ENCODE data around the gene BCAS1.
"Not testable (repeated sequence)": the region's sequence is repeated elsewhere in the genome, so short reads cannot be mapped to it uniquely, and the experiment has no call there.

Gene BCAS1

GRCh38 chr20:53981752-53982437, 88.5 kb downstream of the BCAS1 start:
- peak; percentile 21 for FAIRE-seq

DNA sequence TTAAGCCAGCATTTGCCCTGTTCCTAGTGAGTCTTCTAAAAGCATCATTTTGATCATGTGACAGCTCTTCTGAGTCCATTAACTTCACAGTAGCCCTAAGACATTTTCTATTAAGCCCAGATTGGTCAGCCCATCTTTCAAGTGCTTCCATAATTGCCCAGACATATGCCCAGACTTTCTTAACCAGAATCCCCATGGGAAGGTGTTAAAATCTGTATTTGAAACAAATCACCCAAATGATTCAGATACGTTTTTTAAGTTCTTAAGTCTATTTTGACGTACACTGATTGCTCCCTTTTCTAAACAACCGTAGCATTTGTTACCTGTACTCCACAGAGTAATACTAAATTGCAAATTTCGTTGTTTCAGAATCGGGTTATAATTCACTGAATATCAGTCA, 89.3 kb downstream of the BCAS1 start:
- FAIRE-seq: no peak

- FAIRE-seq: no peak
Observed at GRCh38 chr20:53980031-53980465, 90.3 kb downstream of the BCAS1 start.

DNA sequence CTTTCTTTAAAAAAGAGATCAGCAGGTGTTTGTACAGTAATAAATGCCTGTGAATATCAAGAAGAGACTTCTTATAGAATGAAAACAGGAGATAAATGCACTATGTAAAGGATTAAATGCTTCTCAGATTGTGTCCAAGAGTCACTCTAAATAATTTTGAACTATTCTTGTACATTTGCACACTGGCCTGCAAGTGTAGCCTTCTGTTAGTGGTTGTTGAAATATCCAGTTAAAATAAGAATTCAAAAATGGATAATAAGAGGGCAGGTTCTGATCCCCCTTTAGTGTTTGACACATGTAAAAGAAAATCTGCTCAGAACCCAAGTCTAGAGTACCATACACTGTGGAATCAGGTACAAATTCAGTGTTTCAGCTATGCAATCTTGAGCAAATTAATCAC, 91.9 kb downstream of the BCAS1 start:
- no peak for FAIRE-seq

GRCh38 chr20:53977391-53977790, 93.0 kb downstream of the BCAS1 start:
- FAIRE-seq: no peak

DNA sequence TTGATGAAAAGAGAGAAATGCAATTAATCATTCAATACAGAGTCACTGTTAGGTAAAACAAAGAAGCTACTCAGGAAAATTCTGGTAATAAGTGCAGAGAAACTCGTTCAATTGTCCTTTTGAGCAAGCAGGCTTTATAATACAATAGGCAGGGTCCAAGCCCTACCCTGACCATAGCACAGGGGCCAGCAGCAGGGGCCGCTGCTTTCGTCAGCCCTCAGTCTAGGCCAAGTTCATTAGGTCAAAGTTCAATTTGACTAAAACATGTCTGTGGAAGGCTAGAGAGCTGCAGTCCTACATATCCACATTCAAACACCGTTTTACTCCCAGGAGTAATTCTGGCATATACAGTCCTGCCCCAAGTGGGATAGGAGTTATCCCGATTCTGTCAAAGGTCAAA, 94.6 kb downstream of the BCAS1 start:
- FAIRE-seq: no peak

DNA sequence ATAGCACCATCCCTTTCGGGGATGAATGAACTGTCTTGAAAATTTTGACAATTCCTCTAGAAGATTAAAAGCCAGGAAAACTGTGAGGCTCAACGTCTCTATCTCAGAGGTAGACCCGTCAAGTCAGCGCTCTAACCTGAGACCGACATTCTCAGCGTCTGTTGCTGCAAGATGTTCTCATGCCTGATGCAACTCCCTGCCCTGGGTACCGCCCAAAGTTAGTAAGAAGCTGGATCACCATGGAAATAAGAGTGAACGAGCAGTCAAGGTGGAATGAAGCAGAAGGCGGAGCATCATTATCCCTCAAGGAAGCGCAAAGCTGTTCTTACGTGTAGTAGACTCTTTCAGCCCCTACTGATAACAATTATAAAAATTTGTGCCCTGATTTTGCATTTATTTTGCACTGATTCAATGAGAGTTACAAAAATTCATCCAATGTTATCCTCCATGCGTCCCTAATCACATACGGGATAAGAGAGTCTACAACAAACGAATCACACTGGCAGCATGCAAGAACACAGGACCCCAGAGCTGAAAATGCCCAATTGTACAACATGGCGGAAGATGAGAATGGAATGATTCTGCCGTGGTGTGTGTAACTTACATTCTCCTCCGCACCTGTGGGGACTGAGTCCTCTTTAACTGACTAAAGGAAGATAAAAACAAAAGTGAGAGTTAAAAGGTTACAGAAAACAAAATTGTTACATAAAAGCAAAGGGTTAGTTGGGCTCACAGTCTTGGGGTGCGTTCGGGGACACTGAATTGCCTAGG, 95.4 kb downstream of the BCAS1 start:
- FAIRE-seq: no peak

DNA sequence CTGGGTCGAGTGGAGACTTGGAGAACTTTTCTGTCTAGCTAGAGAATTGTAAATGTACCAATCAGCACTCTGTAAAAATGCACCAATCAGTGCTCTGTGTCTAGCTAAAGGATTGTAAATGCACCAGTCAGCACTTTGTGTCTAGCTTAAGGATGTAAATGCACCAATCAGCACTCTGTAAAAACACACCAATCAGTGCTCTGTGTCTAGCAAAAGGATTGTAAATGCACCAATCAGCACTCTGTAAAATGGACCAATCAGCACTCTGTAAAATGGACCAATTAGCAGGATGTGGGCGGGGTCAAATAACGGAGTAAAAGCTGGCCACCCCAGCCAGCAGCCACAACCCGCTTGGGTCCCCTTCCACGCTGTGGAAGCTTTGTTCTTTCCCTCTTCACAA, 96.5 kb downstream of the BCAS1 start:
- not testable (repeated sequence) for FAIRE-seq

DNA sequence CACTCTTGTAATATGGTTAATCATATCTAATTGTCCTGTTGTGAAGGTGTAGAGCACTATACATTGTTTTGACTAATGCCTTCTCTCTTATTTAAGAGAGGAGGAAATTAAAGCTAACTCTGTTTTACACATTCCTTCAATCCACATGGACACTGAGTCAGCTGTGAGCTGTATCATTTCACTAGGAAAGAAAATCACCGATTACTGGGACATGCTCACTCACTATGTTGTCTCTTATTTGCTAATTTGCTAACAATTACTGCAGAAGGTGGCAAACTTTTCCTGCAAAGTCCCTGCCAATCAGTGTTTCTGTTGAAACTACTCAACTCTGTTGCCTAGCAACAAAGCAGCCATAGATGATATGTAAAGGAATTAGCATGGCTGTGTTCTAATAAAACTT, 98.2 kb downstream of the BCAS1 start:
- no peak for FAIRE-seq

DNA sequence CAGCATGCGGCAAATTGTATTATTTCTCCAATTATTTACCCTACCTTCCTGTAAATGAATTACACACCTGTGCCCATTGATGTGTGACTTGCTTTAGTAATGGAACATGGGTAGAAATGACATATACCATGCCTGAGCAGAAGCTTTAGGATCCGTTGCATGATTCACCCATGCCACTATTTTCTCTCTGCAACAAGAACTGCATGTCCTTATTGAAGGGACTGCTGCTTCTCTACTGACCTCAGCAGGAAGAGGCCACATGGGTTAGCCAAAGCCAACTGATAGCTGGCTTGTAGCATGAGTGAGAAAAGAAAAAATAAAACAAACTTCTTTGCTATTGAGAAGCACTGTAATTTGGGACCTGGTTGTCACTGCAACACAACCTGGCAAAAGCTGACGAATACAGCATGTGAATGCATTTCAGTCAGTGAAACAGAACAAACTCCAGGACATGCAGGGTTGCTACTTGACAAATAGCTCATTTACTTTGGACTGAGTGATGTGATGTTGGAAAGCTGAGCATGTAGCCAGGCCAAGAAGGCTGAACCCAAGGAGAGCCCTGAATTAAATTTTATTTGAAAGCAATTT, 99.2 kb downstream of the BCAS1 start:
- FAIRE-seq: no peak

- no peak for FAIRE-seq
Observed at GRCh38 chr20:53970232-53970631, 100.2 kb downstream of the BCAS1 start.

DNA sequence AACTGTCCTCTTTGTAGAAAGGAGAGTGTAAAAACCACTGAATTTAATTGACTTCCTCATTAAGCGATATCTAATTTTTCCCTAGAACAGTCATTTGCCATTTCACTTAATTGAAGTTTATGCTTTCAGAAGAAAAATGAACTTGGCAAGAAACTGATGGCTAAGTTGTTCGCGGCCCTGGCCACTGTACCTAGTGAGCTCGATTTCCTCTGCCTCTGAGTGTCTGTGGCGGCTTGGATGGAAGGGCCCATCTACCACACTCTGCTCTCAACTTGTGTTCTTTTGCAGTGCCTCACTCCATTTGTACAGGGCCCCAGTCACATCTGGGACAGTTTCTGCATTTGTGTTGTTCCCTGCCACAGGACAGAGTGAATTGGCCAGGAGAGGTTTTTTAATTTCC, 102.9 kb downstream of the BCAS1 start:
- no peak for FAIRE-seq

GRCh38 chr20:53966774-53967398, 103.5 kb downstream of the BCAS1 start:
- no peak for FAIRE-seq

- no peak for FAIRE-seq
Observed at GRCh38 chr20:53964501-53965253, 105.7 kb downstream of the BCAS1 start.

DNA sequence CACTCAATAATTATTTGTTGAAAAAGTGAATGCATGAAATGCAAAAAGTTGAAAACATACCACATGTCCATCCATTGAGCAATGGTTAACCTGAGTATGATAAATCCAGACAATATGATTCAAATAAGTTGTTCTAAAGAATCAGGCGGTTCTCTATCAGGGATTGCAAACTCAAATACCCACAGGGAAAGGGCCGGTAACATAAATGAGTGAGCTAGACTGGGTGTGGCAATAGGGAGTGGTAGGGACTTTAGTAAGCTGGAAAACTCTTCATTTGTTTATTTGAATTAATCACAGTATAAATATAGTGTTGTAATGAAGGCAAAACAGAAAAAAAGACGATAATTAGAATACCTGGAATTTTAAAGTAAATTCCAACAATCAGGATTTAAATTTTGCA, 106.3 kb downstream of the BCAS1 start:
- FAIRE-seq: no peak

DNA sequence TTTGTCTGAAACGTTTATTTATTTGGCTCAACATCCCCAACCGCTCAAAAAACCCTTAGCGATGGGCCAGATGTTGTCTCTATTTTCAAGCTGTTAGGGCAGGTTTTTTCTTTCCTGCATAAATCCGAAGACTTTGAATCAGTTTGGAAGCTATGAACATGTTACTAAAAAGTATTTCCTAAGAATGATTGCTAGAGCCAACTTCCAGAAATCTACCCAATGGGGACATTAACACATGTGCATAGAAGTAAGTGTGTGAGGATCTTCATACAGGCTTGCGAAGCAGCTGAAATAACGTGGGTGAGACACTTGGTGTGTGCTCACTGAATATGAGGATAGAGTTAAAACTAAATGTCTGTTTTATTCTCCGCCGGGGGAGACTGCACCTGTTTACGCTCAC, 106.8 kb downstream of the BCAS1 start:
- no peak for FAIRE-seq

GRCh38 chr20:53962388-53962787, 108.0 kb downstream of the BCAS1 start:
- FAIRE-seq: no peak

DNA sequence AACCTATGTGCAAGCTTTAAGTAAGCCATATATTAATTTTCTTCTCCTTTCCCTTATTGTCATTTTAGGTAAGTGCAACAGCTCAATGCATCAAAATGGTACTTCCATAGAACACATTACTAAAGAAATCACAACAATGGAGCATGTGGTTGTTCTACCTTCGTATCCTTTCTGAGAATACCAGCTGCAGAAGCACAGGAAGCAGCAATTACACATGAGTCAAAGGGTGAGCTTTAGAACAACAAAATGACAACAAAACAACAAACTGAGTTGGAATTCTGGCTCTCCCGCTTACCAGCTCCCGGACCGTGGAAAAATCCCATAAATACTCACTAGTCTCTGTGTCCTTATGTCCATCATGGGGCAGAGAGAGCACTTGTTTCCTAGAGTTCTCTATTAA, 108.9 kb downstream of the BCAS1 start:
- no peak for FAIRE-seq

DNA sequence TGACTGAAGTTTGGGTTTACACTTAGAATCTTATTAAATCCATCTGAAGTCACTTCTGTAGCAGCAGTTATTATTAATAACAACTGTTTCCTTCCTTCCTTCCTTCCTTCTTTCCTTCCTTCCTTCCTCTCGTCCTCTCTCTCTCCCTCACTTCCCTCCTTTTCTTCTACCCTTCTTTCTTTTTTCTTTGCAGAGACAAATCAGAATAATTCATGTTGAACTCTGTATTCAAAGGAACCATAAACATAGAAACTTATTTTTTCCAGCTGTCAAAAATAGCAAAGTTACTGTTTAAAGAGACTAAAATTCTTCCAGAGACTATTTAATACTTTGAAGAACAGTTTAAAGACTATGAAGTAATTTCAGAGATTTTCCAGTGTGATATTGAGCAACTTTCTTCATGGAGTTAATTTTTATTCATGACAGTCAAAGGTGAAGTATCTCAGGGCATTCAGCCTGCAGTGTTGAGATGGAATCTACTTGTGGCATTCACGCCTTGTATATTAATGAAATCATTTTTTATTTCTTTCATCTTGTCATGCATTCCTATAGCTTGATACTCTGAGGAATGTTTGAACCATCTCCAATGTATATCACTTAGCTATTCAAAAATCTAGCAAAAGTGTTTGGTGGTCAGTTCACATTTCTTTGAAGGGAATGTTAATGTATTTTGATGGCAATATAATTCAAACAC, 109.7 kb downstream of the BCAS1 start:
- no peak for FAIRE-seq

DNA sequence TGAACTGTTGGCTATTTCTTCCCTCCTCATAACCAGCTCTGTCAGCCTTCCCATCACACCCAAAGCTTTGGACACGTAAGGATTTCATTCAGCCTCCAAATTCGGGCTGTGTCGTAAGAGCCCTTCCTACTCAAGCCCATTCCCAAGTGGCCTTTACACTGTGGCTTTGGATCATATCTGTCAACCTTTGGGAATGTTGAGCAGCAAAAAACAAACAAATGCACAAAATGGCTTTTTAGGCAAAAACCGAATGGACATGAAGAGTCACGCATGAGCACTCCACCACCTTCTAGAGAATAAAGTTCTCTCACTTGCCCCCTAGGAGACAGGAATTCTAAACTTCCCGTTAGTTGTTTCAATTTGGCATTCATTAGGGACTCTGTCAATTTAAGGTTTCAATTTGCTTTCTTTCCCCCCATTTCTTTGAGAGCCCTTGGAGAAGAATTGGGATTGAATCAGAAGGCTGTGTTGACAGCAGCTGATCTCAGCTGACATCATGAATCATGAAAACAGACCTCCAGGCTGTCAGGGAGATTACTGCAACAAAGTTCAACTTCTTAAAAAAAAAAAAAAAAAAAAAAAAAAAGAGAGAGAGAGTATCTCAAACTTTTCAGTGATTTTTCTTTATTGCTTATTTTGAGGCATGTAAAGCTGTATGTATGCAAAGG, 110.3 kb downstream of the BCAS1 start:
- FAIRE-seq: no peak

DNA sequence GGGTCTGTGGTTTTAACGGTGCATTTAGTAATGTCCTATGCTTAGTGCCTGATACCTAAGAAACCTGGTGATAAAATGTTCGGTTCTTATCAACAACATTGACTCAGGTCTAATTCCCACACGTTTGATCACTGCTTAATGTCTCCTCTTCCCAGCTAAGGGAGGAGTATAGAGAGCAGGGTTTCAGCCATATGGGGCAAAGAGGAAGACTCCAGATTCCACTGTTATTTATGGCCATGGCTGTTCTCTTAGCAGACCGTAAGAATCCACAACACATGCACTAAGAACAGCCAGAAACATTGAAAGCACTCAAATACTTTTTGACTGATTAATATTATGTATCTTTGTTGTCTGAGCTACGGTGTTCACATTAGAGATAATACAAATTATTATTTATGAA, 112.1 kb downstream of the BCAS1 start:
- FAIRE-seq: no peak

Measured in G401.6 (cell line).